ENCODE measurements around the gene CEP83. TPM values are rescaled to one million over a fixed set of nuclear protein-coding genes. Genes with fewer than 3 reads are reported as not detected.

Gene CEP83
- total RNA-seq, 1 experiment from 2014 or later, result 19.2 TPM

DNA sequence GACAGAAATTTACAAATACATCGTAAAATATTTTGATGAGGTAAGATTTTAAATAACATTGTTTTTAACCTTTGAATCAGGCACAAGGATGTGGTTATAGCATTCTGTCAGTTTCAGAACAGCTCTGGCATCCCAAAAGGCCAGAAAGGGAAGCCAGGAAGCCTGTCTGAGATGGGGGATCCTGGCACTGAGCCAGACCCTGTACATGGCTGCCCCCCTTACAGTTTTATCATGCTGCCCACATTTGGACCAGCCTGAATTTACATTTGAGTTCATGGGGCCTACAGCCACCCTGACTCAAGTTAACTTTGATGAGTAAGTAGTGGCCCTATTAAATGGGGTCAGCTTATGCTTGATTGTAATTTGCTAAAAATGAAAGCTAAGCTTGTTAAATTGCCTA, 155.7 kb downstream of the CEP83 start:
- intact Hi-C loops (cut with micrococcal nuclease), result no loop called here
- ChIA-PET CTCF (no interaction called here), POLR2A (no interaction called here), RAD21 (ENCODE audit: low non-redundant PET in 1 of 2, low total read pairs in 2 of 2, uncharacterized antibody in 2 of 2, unreplicated experiment in 2 of 2) (no interaction called here)
- no peak for DNase-seq (ENCODE audit: low read depth, low spot score)
- BruUV-seq (replicated peaks), result no TSS peak
- TF ChIP-seq EZH2 (IDR thresholded peaks at IDR 0.05), result no peak
- no peak overlapping the region for H3K4me3 ChIP-seq (replicated peaks in 1 of 2; ENCODE audit: low read depth in 1 of 2, low read length in 2 of 2)
- no peaks in the 10 kb centered on the region for H3K79me2 ChIP-seq (ENCODE audit: insufficient read depth, low read length)
- H4K20me1 ChIP-seq (ENCODE audit: insufficient read depth), result no peaks in the 10 kb centered on the region
- H3K27ac ChIP-seq (ENCODE audit: low read depth, low read length), result no peak overlapping the region
- H3K4me1 ChIP-seq (ENCODE audit: control insufficient read depth in 1 of 2, insufficient read depth in 2 of 2, low read length in 2 of 2), result peaks cover 6 to 7% of the 10 kb centered on the region in 2 experiments; a peak in 3 of 4 replicates
- no peak for ATAC-seq
- no peaks in the 10 kb centered on the region for H3K27me3 ChIP-seq (ENCODE audit: insufficient read depth, low read length)
- peaks cover 0 to 36% of the 10 kb centered on the region in 2 experiments; a peak in 2 of 4 replicates for H3K36me3 ChIP-seq (ENCODE audit: control insufficient read depth in 1 of 2, insufficient read depth in 2 of 2, low read length in 2 of 2)
- no peaks in the 10 kb centered on the region for H3K9me3 ChIP-seq (ENCODE audit: control insufficient read depth in 1 of 2, insufficient read depth in 1 of 2, low read depth in 1 of 2, low read length in 2 of 2)
- H3K9ac ChIP-seq (ENCODE audit: low read length), result no peak overlapping the region
- no peak overlapping the region for H2AFZ ChIP-seq (ENCODE audit: low read depth, low read length, poor library complexity, severe bottlenecking)
- no peak overlapping the region for H3K4me2 ChIP-seq (ENCODE audit: low read length)
- no peaks in the 10 kb centered on the region for H3K9me2 ChIP-seq (ENCODE audit: insufficient read depth)

DNA sequence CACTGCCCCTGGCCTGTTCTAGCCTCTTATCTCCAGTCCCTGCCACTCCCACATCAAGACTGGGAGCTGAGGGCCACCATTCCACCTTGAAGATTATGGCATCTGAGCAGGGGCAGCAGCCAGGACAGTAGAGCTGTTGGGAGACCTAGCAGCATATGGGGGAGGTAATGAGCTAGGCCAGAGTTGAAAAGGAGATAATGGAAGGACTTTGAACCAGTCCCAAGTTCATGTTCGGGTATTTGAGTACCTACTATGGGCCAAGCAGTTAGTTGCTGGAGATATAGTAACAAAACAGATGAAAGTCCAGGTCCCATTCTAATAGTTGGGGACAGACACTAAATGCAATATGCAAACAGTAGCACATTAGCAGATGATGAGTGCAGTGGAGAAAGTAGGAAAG, 159.8 kb downstream of the CEP83 start:
- no peak for ATAC-seq
- Histone ChIP-seq H3K9me3 (ENCODE audit: control insufficient read depth in 1 of 2, insufficient read depth in 1 of 2, low read depth in 1 of 2, low read length in 2 of 2) (no peaks in the 10 kb centered on the region), H3K27ac (ENCODE audit: low read depth, low read length) (no peak overlapping the region), H3K9me2 (ENCODE audit: insufficient read depth) (no peaks in the 10 kb centered on the region), H3K36me3 (ENCODE audit: control insufficient read depth in 1 of 2, insufficient read depth in 2 of 2, low read length in 2 of 2) (peaks cover 0 to 5% of the 10 kb centered on the region in 2 experiments; a peak in 1 of 4 replicates), H4K20me1 (ENCODE audit: insufficient read depth) (no peaks in the 10 kb centered on the region), H3K4me2 (ENCODE audit: low read length) (no peak overlapping the region), H3K27me3 (ENCODE audit: insufficient read depth, low read length) (no peaks in the 10 kb centered on the region), H2AFZ (ENCODE audit: low read depth, low read length, poor library complexity, severe bottlenecking) (no peak overlapping the region), H3K4me3 (replicated peaks in 1 of 2; ENCODE audit: low read depth in 1 of 2, low read length in 2 of 2) (no peak overlapping the region), H3K4me1 (ENCODE audit: control insufficient read depth in 1 of 2, insufficient read depth in 2 of 2, low read length in 2 of 2) (no peaks in the 10 kb centered on the region), H3K9ac (ENCODE audit: low read length) (no peak overlapping the region), H3K79me2 (ENCODE audit: insufficient read depth, low read length) (no peaks in the 10 kb centered on the region)
- DNase-seq (ENCODE audit: low read depth, low spot score), result no peak
- TF ChIP-seq SRF (IDR thresholded peaks at IDR 0.05; ENCODE audit: low read depth) (no peak), JUND (IDR thresholded peaks at IDR 0.05) (no peak), CEBPB (IDR thresholded peaks at IDR 0.05; ENCODE audit: low read depth) (no peak), RAD21 (IDR thresholded peaks at IDR 0.05; ENCODE audit: low read depth) (no peak), SP1 (IDR thresholded peaks at IDR 0.05; ENCODE audit: low read depth) (no peak), ZFX (IDR thresholded peaks at IDR 0.05) (no peak), ELF1 (IDR thresholded peaks at IDR 0.05; ENCODE audit: borderline replicate concordance, low read depth) (no peak), EGR1 (IDR thresholded peaks at IDR 0.05; ENCODE audit: low read depth) (no peak), YY1 (IDR thresholded peaks at IDR 0.05; ENCODE audit: extremely low read depth, insufficient replicate concordance, low read depth, low read length) (no peak), EZH2phosphoT487 (IDR thresholded peaks at IDR 0.05; ENCODE audit: borderline replicate concordance) (no peak), TCF7L2 (IDR thresholded peaks at IDR 0.05; ENCODE audit: borderline replicate concordance, extremely low read depth, insufficient read depth, insufficient read length) (no peak), FOSL1 (IDR thresholded peaks at IDR 0.05; ENCODE audit: low read depth) (no peak), CBX3 (IDR thresholded peaks at IDR 0.05; ENCODE audit: low read depth) (no peak)
- TF ChIP-seq, protein P1, sequence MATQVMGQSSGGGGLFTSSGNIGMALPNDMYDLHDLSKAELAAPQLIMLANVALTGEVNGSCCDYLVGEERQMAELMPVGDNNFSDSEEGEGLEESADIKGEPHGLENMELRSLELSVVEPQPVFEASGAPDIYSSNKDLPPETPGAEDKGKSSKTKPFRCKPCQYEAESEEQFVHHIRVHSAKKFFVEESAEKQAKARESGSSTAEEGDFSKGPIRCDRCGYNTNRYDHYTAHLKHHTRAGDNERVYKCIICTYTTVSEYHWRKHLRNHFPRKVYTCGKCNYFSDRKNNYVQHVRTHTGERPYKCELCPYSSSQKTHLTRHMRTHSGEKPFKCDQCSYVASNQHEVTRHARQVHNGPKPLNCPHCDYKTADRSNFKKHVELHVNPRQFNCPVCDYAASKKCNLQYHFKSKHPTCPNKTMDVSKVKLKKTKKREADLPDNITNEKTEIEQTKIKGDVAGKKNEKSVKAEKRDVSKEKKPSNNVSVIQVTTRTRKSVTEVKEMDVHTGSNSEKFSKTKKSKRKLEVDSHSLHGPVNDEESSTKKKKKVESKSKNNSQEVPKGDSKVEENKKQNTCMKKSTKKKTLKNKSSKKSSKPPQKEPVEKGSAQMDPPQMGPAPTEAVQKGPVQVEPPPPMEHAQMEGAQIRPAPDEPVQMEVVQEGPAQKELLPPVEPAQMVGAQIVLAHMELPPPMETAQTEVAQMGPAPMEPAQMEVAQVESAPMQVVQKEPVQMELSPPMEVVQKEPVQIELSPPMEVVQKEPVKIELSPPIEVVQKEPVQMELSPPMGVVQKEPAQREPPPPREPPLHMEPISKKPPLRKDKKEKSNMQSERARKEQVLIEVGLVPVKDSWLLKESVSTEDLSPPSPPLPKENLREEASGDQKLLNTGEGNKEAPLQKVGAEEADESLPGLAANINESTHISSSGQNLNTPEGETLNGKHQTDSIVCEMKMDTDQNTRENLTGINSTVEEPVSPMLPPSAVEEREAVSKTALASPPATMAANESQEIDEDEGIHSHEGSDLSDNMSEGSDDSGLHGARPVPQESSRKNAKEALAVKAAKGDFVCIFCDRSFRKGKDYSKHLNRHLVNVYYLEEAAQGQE (IDR thresholded peaks at IDR 0.05; ENCODE audit: low read depth), result no peak
- TF ChIP-seq, protein P2, sequence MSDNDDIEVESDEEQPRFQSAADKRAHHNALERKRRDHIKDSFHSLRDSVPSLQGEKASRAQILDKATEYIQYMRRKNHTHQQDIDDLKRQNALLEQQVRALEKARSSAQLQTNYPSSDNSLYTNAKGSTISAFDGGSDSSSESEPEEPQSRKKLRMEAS (IDR thresholded peaks at IDR 0.05), result no peak
- TF ChIP-seq, protein P3, sequence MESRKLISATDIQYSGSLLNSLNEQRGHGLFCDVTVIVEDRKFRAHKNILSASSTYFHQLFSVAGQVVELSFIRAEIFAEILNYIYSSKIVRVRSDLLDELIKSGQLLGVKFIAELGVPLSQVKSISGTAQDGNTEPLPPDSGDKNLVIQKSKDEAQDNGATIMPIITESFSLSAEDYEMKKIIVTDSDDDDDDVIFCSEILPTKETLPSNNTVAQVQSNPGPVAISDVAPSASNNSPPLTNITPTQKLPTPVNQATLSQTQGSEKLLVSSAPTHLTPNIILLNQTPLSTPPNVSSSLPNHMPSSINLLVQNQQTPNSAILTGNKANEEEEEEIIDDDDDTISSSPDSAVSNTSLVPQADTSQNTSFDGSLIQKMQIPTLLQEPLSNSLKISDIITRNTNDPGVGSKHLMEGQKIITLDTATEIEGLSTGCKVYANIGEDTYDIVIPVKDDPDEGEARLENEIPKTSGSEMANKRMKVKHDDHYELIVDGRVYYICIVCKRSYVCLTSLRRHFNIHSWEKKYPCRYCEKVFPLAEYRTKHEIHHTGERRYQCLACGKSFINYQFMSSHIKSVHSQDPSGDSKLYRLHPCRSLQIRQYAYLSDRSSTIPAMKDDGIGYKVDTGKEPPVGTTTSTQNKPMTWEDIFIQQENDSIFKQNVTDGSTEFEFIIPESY (IDR thresholded peaks at IDR 0.05; ENCODE audit: extremely low read depth, insufficient replicate concordance, low read length), result no peak
- TF ChIP-seq, protein P4, sequence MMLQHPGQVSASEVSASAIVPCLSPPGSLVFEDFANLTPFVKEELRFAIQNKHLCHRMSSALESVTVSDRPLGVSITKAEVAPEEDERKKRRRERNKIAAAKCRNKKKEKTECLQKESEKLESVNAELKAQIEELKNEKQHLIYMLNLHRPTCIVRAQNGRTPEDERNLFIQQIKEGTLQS (IDR thresholded peaks at IDR 0.05), result no peak
- ChIA-PET CTCF (no interaction called here), POLR2A (no interaction called here), RAD21 (ENCODE audit: low non-redundant PET in 1 of 2, low total read pairs in 2 of 2, uncharacterized antibody in 2 of 2, unreplicated experiment in 2 of 2) (no interaction called here)
- no TSS peak for BruUV-seq (replicated peaks)
- intact Hi-C loops (cut with micrococcal nuclease), result no loop called here

All from HCT116 (cell line).